NOMO-1 (cell line): ENCODE data around the gene MEPE.

Experiments
- DNase-seq, 2 experiments: peaks; one replicate each; lab custom pipeline; 2025; ENCODE audit not compliant: unreplicated experiment in 2 of 2; lab: John Stamatoyannopoulos, UW

MEPE gene, protein sequence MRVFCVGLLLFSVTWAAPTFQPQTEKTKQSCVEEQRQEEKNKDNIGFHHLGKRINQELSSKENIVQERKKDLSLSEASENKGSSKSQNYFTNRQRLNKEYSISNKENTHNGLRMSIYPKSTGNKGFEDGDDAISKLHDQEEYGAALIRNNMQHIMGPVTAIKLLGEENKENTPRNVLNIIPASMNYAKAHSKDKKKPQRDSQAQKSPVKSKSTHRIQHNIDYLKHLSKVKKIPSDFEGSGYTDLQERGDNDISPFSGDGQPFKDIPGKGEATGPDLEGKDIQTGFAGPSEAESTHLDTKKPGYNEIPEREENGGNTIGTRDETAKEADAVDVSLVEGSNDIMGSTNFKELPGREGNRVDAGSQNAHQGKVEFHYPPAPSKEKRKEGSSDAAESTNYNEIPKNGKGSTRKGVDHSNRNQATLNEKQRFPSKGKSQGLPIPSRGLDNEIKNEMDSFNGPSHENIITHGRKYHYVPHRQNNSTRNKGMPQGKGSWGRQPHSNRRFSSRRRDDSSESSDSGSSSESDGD

DNA sequence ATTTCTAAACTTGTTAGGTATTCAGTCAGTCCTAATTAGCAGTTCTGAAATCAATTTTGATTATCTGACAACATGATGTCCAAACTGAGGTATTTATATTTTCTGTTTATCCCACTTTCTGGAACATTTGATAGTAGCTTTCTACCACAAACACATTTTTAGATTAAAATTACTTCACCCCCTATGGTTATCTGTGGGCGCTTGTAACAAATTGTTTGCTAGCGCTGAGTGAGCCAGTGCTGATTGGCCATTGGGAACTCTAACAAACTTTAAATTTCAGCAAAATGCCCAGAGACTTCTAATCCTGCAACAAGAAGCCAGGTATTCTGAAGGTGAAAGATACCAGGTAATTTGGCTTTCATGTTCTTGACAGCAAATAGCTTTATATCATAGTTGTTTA is at the start of gene MEPE:
Gene MEPE (plus strand): TSS at position 301 of the 400 bp plus-strand sequence. CDS start 1,746 bp downstream, outside the sequence.
- no peak for DNase-seq

DNA sequence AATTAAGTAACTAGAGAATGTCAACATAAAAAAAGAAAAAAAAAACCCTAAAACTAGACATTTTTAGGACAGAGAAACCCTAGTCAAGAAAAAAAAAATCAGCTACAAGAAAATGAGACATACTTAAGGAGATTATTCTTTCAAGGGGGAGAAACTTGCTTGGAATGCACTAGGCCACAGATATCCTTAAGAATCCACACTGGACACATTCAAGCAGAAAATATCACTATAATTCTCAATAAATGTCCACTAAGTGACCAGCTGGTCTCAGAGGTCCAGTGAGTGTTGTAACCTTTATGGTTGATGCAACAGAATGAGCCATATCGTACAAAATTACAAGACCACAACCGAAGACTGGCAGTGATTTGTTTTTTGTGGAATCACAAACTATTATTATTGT is 49.0 kb upstream of the MEPE start:
- no peak for DNase-seq

DNA sequence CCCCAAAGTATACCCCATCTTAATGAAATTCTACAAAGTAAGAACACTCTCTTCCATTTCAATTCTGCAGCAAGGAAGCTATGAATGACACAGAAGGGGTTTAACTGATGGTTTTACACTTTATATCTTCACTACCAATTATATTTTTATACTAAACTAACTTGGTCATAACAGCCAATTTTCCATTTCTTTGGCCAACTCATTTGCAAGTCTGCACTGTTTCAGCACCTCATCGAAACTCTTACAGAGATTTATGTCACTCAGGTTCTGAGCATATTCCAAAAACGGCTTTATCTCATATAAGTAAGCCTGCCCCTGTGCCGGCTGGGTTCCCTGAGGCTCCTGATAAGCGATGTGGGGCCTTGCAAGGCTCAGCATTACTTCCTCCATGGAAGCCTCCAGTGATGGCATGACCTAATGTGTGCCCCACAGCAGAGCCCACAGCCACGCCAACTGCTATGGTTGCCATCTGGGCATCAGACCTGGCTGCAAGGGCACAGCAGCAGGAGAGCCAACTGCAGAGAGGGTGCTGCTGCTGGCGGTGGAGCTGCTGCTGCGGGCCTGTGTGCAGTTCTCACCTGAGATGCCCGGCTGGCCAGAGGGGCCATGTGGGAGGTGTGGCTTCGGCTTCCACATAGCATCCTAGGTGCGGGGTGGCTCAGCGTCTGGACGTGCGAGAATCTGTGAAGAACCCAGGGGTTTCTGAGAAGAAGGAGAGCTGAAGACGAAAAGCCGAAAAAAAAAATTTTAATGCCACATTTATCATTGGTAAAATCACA is 46.8 kb upstream of the MEPE start:
- no peak for DNase-seq

DNA sequence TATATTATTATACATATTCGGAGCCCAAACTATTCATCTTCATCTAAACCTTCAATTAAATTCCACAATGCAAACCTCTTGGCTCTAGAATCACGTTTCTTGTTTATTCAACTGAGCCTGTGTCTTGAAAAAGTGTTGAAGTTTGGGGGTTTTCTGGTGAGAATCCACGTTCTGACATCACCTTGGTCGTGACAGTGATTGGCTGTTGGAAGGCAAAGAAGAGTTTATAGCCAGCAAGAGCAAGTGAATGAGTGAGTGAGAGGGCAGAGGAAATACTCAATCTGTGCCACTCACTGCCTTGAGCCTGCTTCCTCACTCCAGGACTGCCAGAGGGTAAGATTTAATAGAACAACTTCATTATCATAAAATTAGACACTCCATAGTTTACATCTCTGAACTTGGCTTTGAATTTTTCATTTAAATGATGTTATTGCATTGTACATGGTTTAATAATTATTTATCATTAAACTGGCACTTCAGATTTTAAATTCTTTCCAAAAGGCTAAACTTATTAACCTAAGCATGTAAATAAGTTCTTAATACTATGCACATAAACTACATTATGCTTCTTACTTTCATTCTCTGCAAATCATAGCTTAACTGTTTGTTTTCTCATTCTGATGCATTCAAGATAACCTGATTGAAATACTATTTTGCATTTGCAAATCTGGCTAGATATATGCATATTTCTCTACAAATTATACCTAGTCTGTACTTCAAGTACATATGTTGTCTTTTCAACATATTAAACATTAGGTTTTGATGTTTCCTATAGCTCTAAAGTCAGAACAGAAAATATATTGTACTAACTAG is 33.3 kb upstream of the MEPE start, which contains the start of gene IBSP:
Gene IBSP (plus strand): TSS at position 254 of the 813 bp plus-strand sequence. CDS start 2,808 bp downstream, outside the sequence.
- no peak for DNase-seq

DNA sequence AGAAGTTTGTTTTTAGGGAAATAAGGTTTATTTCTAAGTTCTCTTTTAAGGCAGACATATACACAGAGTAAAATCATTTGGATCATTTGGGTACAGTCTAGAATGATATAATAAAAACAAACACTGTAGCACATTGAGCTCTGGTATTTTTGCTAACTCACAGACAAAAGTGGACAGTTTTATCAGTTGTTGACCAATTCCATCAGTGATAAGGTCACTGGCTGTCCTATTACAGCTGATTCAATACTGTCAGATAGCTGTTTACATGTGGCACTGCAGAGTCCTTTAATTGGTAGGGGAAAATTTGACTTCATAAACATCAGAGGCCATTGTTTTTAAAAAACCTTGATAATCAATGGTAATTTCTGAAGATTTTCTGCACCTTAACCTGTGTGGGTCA is 29.9 kb upstream of the MEPE start:
- DNase-seq: no peak

DNA sequence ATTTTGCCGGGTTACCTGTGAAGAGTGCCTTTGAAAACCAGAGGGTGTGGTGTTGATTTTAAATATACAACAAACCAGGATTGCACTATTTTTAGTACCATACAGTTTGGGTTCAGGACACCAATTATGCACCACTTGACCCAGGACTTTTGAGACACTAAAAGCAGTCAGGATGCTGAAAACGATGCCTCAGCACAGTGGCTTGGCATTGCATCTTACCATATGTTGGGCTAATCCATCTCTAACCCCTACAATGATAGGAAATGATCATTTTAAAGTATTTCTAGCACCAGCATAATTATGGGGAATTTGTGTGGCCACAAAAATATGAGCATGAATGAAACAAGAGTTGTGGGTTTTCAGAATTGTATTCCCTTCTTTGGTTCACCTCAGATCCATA is 29.3 kb upstream of the MEPE start:
- no peak for DNase-seq

DNA sequence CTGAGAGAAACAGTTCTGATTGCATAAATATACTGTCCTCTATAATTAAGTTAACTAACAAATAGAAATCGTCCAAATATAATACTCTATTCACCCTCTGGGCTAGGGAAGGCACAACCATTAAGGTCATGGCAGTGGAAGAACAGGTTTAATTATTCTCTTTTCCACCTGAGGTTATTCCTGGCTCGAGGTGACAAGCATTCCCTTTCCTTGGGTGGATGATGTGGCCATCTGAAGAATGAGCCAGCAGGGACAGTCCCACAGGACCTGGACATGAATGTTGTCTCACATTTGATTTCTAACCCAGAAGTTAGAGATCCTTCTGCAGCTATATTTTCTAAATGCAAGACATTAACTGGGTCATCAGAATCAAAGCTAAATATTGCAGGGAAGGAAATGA is 27.9 kb upstream of the MEPE start:
- DNase-seq: no peak

DNA sequence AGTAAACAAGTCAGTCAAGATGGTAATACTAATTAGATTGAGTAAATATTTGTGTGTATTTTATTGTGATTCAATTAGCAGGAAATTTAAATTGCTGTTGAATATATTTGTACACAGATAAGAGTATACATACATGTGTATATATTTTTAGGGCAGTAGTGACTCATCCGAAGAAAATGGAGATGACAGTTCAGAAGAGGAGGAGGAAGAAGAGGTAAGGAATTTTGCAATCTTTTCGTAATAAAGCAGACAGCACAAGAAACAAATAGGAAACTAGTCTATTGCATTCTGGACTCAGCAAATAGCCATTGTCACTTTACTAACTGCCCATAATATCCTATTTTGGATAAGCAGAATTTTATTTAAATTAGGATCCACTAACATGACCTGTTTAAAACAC is 26.8 kb upstream of the MEPE start:
- peak; percentile 18 to 79 for DNase-seq

DNA sequence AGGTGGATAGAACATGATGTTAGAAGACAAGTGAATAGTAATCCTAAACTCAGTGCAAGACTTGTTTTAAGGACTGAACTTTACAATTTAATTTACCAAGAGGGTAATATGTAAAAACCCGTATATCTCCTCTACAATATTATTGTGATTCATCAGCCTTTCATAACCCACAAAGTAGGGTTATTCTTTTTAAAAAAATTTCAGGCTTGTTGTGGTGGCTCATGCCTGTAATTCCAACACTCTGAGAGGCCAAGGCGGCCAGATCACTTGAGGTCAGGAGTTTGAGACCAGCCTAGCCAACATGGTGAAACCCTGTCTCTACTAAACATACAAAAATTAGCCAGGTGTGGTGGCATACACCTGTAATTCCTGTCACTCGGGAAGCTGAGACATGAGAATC is 26.2 kb upstream of the MEPE start:
- DNase-seq: no peak

DNA sequence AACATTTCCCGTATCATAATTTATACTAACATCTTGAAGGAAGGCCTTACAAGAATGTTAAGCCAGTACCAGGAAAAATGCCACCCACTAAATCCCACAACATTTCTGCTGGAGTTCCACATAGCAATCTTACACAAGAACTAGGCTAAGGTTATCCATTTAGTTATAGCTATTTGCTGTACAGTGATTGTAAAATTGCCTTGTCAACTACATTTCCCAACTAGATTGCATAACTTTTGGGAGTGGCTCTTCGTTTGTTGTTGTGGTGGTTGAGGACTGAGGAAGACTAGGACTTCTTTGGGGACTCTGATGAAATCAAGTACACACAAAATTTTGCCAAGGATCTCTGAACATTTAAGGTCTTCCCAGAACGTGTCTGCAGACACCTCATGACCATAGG is 25.4 kb upstream of the MEPE start:
- DNase-seq: peak; percentile 29 to 48

DNA sequence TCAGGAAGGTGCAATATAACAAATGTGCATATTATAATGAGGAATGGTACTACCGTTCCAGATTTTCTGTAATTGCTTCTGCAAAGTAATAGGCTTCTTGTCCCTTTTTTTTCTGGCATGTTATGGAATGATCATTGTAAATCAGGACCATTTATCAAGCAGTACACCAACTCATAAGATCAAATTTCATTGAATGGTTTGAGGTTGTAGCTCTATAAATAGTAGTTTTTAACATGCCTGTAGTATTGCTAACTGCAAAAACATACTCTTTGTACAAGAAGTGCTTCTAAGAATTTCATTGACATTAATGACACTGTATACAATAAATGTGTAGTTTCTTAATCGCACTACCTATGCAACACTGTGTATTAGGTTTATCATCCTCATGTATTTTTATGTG is 20.8 kb upstream of the MEPE start:
- DNase-seq: no peak

DNA sequence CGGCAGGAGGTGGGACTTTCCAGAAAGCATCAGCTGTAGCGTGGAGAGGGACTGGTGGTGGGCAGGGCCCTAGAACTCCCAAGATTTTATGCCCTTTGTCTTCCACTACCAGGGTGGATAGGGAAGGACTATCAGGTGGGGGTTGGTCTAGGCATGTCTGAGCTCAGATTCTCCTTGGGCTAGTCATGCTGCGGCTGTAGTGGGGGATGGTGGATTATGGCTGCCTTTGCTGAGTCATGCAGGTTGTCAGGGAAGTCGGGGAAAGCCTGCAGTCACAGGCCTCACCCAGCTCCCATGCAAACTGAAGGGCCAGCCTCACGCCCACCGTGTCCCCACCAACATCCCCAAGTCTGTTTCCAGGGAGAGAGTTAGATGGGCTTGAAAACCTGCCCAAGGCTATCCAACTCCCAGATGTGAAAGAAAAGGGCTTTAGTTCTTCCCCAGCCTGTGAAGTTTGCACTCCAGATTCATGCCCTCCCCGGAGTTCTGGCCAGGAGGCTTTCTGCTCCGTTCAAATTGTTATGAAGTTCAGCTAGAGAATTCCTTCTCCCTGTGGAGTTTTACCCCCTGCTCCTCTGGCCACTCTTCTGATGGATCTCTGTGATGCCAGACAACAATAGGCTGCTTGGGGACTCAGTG is 13.4 kb upstream of the MEPE start:
- DNase-seq: no peak

DNA sequence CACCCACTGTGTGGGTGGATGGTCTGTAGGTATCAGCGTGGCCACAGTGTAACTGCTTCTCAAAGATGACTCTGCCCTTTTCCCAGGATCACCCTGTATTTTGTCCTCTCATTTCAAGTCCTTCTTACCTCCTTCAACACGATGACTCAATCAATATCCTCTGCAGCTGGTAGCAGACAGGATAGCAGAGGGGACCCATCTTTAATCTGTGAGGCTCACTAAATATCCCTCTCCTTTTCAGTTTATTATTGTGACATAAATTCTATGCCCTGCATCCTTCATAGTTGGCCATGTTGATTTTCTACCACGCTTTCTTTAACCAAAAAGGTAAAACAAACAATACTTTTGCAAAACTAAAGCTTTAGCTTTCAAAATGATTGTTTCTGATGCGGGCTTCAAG is 9.6 kb upstream of the MEPE start:
- no peak for DNase-seq

DNA sequence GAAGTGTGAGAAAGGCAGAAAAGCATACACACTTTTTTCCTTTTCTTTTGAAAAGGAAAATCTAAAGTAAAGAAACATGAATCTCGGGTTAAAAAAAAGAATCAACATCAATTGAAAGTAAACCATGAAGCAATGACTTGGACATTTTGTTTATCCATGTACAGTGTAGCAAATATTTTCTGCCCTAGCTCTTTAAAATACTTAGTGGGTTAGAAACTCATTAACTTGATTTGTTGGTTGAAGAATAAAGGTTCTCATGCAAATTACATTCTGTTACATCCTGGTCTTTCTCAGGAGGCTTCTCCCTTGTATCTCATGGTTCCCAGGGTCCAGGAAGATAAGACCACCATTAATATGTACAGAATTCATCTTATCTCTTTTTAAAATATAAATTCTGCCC is 9.0 kb upstream of the MEPE start:
- no peak for DNase-seq

DNA sequence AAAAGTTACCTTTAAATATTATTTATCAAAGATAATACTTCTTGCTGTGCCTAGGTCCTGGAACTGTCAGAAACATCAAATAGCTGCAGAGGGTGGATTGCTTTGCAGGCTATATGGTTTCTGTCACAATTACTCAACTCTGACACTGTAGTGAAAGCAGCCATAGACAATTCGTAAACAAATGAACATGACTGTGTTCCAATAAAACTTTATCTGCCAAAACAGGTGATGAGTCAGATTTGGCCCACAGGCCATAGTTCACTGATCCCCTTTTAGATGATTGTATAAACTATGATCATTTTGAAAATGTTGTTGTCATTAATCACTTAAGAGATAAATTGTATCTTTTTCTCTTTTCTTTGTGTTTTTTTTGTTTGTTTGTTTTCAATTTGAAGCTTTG is 8.4 kb upstream of the MEPE start:
- DNase-seq: no peak

DNA sequence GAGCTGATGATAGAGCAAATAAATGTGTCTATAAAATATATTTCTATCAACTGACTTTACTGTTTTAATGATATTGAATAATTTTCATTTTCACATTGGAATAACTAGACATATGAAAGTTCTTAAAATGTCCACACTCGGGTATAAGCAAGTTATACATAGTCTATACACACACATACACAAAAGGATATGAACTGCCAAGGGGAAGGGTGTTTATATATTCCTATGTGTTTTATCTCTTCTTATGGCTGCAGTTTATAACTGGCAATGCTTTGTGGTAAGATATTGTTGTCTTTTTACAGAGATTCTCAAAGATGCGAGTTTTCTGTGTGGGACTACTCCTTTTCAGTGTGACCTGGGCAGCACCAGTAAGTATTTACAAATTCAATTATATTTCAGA is 1.6 kb downstream of the MEPE start:
- no peak for DNase-seq

DNA sequence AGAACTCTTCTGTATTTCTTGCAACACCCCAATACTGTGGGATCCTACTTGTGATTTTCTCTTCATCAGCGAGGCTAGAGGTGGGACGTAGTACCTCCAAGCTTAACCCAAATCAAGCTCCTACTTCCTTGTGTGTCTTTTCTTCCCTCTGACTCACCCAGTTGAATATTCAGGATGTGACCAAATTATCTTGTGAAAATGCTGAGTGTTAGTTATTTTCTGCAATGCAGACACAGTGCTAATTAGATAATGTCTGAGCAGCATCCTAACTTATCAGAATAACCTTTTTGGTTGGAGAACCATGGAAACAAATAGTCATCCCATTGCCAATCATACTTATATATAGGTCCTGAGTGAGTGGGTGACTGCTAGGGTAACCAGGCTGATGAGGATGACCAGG is 2.4 kb downstream of the MEPE start:
- no peak for DNase-seq

DNA sequence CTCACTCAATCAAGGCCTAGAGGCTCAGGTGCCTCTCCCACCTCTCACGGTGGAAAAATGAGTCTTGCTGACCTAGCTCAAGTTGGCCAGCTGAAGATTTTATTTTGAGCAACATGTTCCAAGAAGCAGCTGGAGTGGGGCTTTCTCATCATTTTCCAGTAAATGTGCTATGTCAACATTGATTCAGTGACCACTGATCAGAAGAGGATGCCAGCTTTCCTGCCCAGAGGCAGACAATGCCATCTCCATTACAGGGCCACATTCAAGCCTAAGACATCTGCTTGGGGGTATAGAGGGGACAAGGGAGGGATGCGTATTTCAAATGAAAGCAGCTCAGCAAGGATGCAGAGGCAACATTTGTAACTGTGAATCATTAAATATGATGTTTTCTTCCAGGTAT is 3.0 kb downstream of the MEPE start:
- no peak for DNase-seq

DNA sequence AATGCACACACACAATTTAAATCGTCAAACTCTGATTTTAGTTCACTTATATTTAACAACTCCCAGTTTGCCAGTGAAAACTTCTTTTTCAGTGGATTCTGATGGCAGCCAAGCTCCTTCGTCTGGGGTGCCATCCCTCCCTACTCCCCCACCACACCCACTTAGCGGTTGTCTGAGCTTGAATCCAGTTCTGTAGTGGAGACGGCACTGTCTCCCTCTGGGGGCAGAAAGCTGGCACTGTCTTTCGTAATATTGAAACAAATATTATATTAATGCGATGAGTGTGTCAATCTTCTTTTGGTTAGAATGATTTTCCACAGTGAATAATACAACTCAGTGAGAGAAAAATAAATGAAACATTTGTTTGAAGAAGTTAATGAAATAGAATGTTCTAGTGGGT is 5.4 kb downstream of the MEPE start:
- peak in 1 of 2 experiments; percentile 39 for DNase-seq

DNA sequence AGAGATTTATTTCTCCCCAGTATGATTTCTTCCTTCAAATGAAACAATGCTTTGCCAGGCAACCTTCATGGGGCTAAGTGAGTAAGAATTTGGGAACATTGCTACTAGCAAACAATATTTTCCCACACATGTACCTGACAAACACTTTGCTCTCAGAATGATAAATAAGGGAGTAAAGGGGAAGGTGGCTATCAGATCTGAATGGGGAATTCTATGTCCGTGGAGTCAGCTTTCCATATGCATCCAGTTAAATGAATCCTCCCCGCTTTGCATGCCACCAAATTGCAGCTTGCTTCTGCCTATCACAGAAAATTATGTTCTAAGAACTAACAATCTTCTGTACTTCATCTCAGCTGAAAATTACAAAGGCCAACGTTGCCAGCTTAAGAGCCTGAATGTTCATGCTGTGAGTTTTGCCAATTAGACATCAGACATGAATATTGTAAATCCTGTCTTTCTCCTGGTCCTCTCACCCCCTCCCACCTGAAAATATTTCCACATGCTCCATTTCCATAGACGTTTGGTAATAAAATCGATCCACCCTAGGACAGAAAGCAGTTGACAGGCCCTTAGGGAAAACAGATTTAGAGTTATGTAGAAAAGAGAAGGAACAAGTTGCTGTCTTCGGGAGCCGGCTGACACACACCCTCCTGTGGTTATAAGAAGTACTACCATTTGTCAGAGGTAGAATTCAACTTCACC is 6.3 kb downstream of the MEPE start:
- peak; percentile 49 to 56 for DNase-seq
